Stimulated activated memory B cell treated with anti-CD40 and anti-IgM and Interleukin-4, amounts not matched to agents 10 μg/mL and 1 μg/mL and 100 μg/mL, for 72 hours (primary cell): Measurements from ENCODE around the gene IRX5.

Source experiments
- ATAC-seq: fragments of 150-1000 bp; cut with Tn5 transposase; 2 replicates; pipeline ENCODE4 v1.10.0; 2021
- H3K27ac Mint-ChIP-seq: one replicate; pipeline ENCODE4 v1.8.0; 2022; ENCODE audit warnings: mild to moderate bottlenecking, mixed read lengths
- H3K27me3 Mint-ChIP-seq: one replicate; pipeline ENCODE4 v1.8.0; 2022; ENCODE audit warnings: mixed read lengths
- H3K36me3 Mint-ChIP-seq: one replicate; pipeline ENCODE4 v1.8.0; 2022; ENCODE audit warnings: mixed read lengths
- H3K4me1 Mint-ChIP-seq: one replicate; pipeline ENCODE4 v1.8.0; 2022; ENCODE audit warnings: mixed read lengths
- H3K4me3 Mint-ChIP-seq: one replicate; pipeline ENCODE4 v1.8.0; 2022; ENCODE audit warnings: mild to moderate bottlenecking, moderate library complexity, mixed read lengths
- H3K9me3 Mint-ChIP-seq: one replicate; pipeline ENCODE4 v1.8.0; 2022; ENCODE audit warnings: mixed read lengths

Gene IRX5

DNA sequence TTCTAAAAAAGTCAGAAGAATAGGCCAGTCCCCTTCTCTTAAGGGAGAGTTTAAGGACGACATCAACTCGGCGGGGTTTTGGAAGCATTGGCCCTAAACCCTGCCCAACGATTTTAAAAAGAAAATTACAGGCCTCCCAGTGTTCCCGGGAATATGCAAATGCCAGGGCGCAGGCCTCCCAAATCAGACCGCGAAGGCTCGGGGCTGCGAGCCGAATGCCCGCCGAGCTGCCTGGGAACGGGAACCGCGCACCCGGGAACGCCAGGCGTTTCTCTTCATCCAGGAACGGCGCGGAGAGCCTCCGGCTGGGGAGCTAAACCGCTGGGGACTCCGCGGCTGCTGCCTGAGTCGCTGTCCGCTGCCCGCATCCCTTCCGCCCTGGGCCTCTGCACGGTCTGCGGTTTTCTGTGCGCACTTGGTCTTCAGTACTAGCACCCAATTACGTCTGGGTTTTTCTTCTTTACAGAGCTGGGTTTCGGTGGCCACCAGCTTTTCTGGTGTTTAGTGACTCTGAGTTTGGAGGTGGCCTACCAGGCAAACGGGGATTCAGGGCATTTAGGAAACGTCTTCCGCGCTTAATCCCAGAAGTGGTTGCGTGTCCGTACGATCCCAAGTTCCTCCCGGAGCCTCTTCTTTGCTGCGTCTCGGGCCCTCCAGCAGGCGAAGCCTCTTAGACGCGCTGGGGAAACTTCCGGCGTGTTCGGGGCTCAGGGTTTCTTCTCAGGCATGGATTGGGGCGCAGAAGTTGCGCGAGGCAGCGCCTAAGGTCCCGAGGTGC, 5.7 kb downstream of the IRX5 start:
- no peak for ATAC-seq
- Mint-ChIP-seq H3K36me3 (no peaks in the 10 kb centered on the region), H3K4me3 (no peak overlapping the region), H3K4me1 (no peaks in the 10 kb centered on the region), H3K9me3 (no peaks in the 10 kb centered on the region), H3K27ac (no peak overlapping the region), H3K27me3 (peaks cover 97% of the 10 kb centered on the region)

DNA sequence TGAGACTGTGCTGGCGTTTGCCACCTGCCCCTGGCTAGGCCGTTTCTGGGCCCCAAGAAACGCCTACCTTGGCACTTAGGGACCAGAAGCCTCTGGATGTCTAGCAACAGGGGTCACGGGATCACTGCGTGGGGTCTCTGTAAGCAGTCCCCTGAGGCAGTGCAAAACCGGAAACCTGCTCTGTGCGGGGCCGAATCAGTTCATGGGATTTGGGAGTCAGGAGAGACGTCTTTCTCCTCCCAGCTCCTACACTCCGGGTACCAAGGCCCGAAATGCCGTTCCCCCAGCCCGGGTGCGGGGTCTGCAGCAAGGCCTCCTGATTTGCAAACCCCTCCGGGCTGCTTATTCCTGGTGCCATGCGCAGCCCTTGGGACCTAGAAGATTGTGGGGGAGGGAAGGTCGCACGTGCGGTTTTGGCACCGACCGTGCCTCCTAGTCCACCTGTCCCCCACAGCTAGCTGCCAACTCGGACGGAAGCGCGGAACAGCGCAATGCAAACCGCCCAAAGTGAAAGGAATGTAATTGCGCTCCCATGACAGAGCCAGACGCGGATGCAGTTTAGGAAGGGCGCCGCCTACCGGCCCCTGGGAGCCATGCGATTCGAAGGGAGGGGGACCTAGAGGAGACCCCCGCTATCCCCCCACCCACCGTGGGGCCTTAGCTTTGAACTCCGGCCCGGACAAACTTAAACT, 6.5 kb downstream of the IRX5 start:
- no peak for ATAC-seq
- no peak overlapping the region for H3K4me3 Mint-ChIP-seq

DNA sequence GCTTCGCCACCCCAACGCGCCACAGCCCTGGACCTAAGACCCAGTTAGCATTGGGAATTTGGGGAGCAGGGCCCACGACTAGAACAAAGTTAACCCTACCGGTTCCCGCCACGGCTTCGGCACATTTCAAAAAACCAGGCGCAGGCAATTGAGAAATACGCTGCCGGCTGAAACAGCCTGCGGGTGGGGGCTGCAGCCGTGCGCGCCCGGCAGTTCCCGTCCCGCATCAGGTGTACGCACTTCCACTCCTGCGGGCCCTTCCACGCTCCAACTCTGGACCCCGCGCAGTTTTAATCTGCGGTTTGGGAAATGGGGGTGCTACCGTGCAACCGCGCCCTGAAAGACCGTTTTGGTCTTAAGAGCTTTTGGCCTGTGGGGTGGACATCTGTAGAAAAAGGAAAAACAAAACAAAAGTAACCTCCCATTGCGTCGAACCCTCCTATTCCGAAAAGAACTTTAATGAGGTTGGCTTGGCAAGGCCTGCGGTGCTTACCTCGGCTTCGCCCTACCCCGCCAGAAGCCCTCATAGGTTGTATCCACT, 7.1 kb downstream of the IRX5 start:
- no peaks in the 10 kb centered on the region for H3K36me3 Mint-ChIP-seq
- no peak for ATAC-seq
- no peaks in the 10 kb centered on the region for H3K9me3 Mint-ChIP-seq
- peaks cover 97% of the 10 kb centered on the region for H3K27me3 Mint-ChIP-seq
- no peak overlapping the region for H3K27ac Mint-ChIP-seq
- H3K4me3 Mint-ChIP-seq: no peak overlapping the region
- H3K4me1 Mint-ChIP-seq: no peaks in the 10 kb centered on the region

More for the DNA sequence above, 6.5 kb downstream of the IRX5 start:
- no peaks in the 10 kb centered on the region for H3K4me1 Mint-ChIP-seq
- peaks cover 97% of the 10 kb centered on the region for H3K27me3 Mint-ChIP-seq
- H3K9me3 Mint-ChIP-seq: no peaks in the 10 kb centered on the region
- H3K36me3 Mint-ChIP-seq: no peaks in the 10 kb centered on the region
- no peak overlapping the region for H3K27ac Mint-ChIP-seq

DNA sequence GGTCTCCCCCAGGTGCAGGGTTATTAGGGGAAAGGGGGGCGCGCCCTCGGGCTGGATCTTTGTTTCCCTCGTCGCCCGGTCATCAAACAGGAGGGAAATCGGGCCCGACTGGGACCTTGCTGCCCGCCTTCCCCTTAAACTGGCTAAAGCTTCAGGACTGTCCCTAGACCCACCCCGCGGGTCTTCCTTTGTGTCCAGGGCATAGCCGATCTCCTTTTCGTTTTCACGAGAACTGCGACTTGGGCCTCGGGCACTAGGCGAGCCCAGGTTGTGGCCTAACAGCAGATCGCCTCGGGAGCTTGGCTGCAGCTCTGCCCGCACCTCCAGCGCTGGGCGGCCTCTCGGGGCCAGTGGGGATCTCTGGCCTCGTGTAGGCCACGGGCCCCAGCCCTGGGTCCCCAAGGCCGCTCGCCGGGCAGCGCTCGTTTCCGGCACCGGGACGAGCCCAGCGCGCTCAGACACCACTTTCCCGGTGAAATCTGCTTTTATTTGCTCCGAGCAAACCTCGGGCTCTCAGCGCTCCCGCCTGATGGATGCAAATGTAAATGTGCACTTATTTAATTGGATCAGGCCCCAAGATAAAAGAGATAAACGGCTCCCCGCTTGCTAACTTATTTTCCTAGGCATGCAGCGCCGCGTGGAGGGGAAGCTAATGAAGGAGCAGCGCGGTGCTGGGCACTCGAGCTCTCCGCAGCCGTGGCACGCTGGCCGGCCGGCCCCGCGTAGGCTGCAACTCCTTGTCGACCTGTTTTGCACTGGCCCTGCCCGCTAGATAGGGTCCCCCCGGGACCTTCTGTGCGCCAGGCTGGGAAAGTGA, 7.8 kb downstream of the IRX5 start:
- no peaks in the 10 kb centered on the region for H3K4me1 Mint-ChIP-seq
- H3K36me3 Mint-ChIP-seq: no peaks in the 10 kb centered on the region
- no peak overlapping the region for H3K4me3 Mint-ChIP-seq
- H3K27ac Mint-ChIP-seq: no peak overlapping the region
- no peak for ATAC-seq
- no peaks in the 10 kb centered on the region for H3K9me3 Mint-ChIP-seq
- H3K27me3 Mint-ChIP-seq: peaks cover 95% of the 10 kb centered on the region

DNA sequence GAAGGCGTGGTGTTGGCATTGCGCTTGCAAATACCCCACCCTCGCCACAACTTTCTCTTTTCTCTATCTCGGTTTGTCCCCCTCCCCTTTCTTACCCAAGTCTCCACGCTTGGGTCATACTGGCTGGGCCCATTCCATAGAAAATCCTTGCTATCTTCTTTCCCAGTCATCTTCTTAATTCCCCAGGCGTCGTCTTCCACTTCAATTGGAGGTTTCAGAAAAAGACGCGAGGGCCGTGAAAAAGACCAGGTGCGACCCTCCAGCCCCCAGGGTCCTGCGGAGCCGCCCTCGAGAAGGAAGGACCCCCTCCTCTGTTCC, 8.3 kb downstream of the IRX5 start:
- H3K27ac Mint-ChIP-seq: no peak overlapping the region
- ATAC-seq: no peak
- no peaks in the 10 kb centered on the region for H3K9me3 Mint-ChIP-seq
- H3K4me1 Mint-ChIP-seq: no peaks in the 10 kb centered on the region
- no peaks in the 10 kb centered on the region for H3K36me3 Mint-ChIP-seq
- peaks cover 89% of the 10 kb centered on the region for H3K27me3 Mint-ChIP-seq
- no peak overlapping the region for H3K4me3 Mint-ChIP-seq

DNA sequence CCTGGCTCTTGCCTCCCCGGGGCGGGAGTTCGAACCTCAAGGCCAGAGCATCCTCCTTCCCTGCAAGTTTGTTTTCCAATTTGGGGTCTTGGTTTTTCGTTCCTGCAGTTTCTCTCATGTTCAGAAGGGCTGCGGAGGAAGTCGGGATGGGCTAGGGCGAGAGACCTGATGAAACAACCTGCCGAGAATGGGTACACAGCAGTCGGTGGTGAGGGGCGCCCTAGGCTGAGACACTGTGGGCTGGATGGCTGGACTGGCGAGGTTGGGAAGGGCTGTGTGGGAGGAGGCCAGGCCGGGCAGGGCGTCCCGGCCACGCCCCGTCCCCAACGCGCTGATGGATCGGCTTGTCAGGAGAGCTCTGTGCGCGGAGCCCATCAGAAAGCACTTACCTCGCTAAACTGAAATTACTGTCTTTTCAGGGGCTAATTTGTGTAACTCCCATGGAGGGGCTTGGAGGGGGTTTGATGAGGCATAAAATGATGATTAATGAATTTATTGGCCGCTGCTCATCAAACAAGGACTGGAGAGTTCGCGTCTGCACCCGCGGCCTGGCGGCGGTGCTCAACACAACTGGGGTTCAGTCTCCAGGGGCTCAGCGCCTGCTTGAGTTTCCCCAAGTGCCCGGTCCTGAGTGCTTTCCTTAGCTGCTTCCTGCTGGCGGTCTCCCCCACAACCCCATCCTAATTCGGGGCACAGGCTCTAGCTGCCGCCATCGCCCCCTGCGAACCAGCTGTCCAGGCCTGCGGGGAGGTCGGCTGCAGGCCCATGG, 9.0 kb downstream of the IRX5 start:
- ATAC-seq: no peak
- H3K27me3 Mint-ChIP-seq: peaks cover 82% of the 10 kb centered on the region
- no peak overlapping the region for H3K4me3 Mint-ChIP-seq

DNA sequence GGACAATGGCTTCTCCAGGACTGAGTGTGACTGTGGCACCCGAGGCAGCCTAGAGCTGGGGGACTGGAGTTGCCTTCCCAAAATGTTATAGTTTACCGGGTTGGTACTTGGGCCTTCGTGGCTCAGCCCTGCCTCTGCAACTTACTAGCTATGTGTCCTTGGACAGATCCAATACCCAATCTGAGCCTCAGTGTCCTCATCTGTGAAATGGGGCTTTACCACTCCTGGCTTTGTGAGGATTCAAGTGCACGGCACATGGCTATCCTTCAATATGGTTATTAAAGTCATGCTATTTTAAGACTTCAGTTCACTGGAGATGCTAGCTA, 9.6 kb downstream of the IRX5 start:
- Mint-ChIP-seq H3K36me3 (no peaks in the 10 kb centered on the region), H3K9me3 (no peaks in the 10 kb centered on the region)

More for the DNA sequence above, 9.0 kb downstream of the IRX5 start:
- Mint-ChIP-seq H3K36me3 (no peaks in the 10 kb centered on the region), H3K4me1 (no peaks in the 10 kb centered on the region), H3K27ac (no peak overlapping the region), H3K9me3 (no peaks in the 10 kb centered on the region)

DNA sequence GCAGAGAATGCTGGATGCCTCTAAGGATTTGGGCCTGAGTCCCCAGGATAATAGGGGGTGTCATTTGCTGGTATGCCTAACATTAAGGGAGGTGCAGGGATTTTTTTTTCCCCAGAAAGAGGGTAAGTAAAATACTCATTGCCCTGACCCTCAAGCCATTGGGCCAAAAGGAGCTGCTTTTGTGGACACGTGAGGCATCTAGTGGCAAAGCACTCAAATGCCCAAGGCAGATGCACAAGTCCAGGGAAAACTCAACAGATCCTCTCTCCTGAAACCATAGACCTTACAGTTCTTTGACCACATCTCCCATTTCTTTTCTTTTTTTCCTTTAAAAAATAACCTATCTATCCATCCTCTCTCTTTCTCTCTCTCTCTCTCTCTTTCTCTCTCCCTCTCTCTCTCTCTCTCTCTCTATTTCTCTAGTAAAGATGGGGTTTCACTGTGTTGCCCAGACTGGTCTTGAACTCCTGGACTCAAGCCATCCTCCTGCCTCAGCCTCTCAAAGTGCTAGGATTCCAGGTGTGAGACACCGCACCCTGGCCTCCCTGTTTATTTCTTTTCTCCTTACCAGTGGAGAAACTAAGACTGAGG, 11.8 kb downstream of the IRX5 start:
- no peaks in the 10 kb centered on the region for H3K36me3 Mint-ChIP-seq
- H3K27me3 Mint-ChIP-seq: peaks cover 67% of the 10 kb centered on the region
- no peak for ATAC-seq
- H3K4me1 Mint-ChIP-seq: no peaks in the 10 kb centered on the region
- no peak overlapping the region for H3K4me3 Mint-ChIP-seq
- no peak overlapping the region for H3K27ac Mint-ChIP-seq
- H3K9me3 Mint-ChIP-seq: no peaks in the 10 kb centered on the region

More for the DNA sequence above, 9.6 kb downstream of the IRX5 start:
- Mint-ChIP-seq H3K27me3 (peaks cover 81% of the 10 kb centered on the region), H3K4me3 (no peak overlapping the region), H3K27ac (no peak overlapping the region), H3K4me1 (no peaks in the 10 kb centered on the region)
- no peak for ATAC-seq

DNA sequence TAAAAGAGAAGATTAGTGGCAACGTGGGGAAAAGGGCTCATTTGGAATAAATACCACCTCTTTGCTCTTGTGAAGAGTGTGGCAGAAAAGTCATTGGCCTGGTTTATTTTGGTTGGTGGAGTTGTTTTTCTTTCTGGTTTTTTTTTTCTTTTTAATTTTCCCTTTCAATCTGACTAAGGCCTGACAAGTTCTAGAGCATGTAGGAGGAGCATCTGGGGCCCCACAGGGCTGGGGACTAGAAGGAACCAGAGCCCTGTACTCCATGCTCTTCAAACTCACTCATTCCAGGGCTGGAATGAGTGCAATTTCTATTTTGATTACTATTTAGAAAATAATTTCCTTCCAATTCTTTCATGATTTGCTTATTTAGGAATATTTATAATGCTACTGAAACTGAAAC, 13.3 kb downstream of the IRX5 start:
- Mint-ChIP-seq H3K27me3 (peaks cover 52% of the 10 kb centered on the region), H3K9me3 (no peaks in the 10 kb centered on the region), H3K36me3 (no peaks in the 10 kb centered on the region), H3K27ac (no peak overlapping the region), H3K4me1 (no peaks in the 10 kb centered on the region), H3K4me3 (no peak overlapping the region)
- no peak for ATAC-seq

DNA sequence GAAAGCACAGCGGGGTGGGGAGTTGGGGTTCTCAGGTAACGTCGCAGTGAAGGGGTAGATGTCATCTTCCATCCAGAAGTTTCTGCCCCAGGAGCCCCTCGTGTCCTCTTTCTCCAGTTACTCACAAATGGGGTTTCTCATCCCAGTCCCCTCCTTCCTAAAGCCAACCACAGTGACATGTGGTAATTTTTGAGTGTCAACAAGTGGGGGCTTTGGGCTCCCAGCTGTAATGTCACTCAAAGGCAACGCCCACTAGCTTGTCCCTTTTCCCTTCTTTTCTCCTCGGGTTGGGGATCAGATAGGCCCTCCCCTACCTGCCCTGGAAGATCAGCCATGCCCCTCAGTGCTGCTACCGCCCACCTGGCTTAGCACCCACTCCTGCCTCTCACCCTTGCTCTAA, 14.4 kb downstream of the IRX5 start:
- Mint-ChIP-seq H3K4me1 (no peaks in the 10 kb centered on the region), H3K9me3 (no peaks in the 10 kb centered on the region), H3K27me3 (peaks cover 46% of the 10 kb centered on the region), H3K27ac (no peak overlapping the region), H3K4me3 (no peak overlapping the region), H3K36me3 (no peaks in the 10 kb centered on the region)
- ATAC-seq: no peak

DNA sequence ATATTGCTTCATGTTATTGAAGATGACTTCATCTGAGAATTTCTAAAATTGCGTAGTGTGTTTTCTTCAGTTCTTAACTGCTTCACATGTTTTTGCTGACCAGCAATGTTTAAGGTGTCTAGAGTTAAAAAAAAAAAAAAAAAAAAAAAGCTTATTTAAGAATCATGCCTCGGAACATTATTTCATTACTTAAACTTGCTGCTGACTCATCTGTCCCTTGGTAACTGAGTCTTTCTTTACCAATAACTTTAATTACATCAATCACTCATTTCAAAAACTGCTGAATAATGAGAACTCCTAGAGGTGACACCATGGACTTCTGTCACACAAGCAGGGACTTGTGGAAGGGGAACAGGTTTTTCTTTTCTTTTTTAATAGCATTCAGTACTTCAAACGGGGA, 16.2 kb downstream of the IRX5 start:
- H3K27me3 Mint-ChIP-seq: peaks cover 35% of the 10 kb centered on the region
- ATAC-seq: no peak
- H3K4me3 Mint-ChIP-seq: no peak overlapping the region
- no peak overlapping the region for H3K27ac Mint-ChIP-seq
- no peaks in the 10 kb centered on the region for H3K36me3 Mint-ChIP-seq
- H3K4me1 Mint-ChIP-seq: no peaks in the 10 kb centered on the region
- no peaks in the 10 kb centered on the region for H3K9me3 Mint-ChIP-seq

DNA sequence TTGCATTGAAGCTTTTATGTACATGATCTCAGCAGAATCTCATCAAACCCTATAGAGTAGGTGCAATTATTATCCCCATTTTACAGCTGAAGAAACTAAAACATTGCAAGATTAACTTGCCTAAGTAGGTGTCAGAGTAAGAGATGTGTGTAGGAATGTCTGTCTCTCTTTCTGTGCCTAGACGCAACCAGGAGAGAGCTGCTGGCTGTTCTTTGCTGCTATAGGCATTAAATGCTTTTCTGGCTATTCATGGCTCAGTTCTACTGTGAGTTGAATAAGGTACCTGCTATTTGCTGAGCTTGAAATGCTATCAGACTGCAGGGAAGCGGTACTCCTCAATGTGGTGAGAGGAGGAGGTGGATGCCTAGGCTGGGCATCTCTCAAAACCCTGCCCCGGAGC, 17.0 kb downstream of the IRX5 start:
- H3K4me3 Mint-ChIP-seq: no peak overlapping the region
- H3K27me3 Mint-ChIP-seq: peaks cover 28% of the 10 kb centered on the region
- no peaks in the 10 kb centered on the region for H3K36me3 Mint-ChIP-seq
- H3K4me1 Mint-ChIP-seq: no peaks in the 10 kb centered on the region
- H3K9me3 Mint-ChIP-seq: peaks cover 2% of the 10 kb centered on the region
- H3K27ac Mint-ChIP-seq: no peak overlapping the region
- no peak for ATAC-seq

DNA sequence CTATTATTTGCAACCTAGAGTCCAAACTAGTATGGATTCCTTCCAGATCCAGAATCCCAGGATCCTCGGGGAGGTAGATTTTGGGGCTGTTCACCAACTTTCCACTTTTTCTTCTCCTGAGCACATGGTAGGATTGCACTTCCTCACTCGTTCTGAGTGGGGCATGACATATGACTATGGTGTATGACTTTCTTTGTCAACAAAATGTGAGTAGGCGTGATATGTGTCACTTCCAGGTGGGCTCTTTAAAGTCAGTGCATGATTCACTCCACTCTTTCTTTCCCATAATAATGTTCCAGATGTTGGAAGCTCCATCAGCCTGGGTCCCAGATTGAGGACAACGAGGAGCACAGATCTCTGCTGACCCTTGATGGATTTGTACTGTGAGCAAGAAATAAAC, 21.5 kb downstream of the IRX5 start:
- Mint-ChIP-seq H3K27ac (no peak overlapping the region), H3K4me3 (no peak overlapping the region), H3K9me3 (peaks cover 3% of the 10 kb centered on the region), H3K27me3 (peaks cover 12% of the 10 kb centered on the region), H3K4me1 (no peaks in the 10 kb centered on the region), H3K36me3 (no peaks in the 10 kb centered on the region)
- no peak for ATAC-seq

DNA sequence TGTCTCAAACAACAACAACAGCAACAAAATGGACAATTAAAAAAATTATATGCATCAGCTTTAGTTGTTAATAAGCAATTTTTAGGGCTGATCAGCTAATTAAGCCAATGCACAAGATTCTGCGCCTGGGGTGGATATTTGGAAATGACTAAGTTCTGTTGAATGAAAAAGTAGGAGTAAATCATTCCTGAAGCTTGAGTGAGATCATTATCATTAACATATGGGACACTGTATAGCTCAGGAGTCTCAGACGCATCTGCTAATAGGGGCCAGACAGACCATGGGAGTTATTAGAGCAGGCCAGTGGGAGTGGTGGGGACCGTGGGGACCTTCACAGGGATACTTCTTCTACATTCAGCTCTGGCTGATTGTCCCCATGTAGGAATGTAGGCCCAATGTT, 22.8 kb downstream of the IRX5 start:
- H3K27me3 Mint-ChIP-seq: peaks cover 12% of the 10 kb centered on the region
- H3K36me3 Mint-ChIP-seq: no peaks in the 10 kb centered on the region
- no peak for ATAC-seq
- no peak overlapping the region for H3K4me3 Mint-ChIP-seq
- H3K4me1 Mint-ChIP-seq: no peaks in the 10 kb centered on the region
- no peak overlapping the region for H3K27ac Mint-ChIP-seq
- H3K9me3 Mint-ChIP-seq: peaks cover 3% of the 10 kb centered on the region

DNA sequence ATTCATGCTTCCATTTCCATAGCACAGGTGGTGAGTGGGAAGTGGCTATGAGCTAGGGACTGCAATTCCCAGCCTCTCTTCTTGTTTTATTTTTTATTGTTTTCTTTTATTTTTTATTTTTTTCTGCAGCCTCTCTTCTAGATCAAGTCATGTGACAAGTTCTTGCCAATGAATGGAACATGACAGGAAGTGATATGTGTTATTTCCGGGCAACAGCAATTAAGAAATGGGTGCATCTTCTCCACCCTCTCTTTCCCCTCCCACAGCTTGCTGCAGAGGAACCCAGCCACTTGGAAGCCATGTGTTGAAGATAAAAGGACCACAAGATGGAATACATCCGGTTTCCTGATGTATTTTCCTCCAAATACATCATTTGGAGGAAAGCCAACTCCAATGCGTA, 23.6 kb downstream of the IRX5 start:
- Mint-ChIP-seq H3K4me1 (no peaks in the 10 kb centered on the region), H3K27me3 (peaks cover 12% of the 10 kb centered on the region), H3K9me3 (peaks cover 3% of the 10 kb centered on the region), H3K27ac (no peak overlapping the region), H3K36me3 (no peaks in the 10 kb centered on the region), H3K4me3 (no peak overlapping the region)
- ATAC-seq: no peak
